WERI-Rb-1 (cell line): ENCODE data around the gene NMNAT3.

Source experiments
- DNase-seq: peaks from one replicate; pipeline ENCODE4 v3.0.0-alpha.2; 2020
- H3K27ac ChIP-seq: fragments of 250-450 bp; sonication (Bioruptor Pico); 2 replicates; pipeline ENCODE4 v1.5.1; 2020; ENCODE audit warnings: mild to moderate bottlenecking, moderate library complexity
- H3K27me3 ChIP-seq: fragments of 250-450 bp; sonication (Bioruptor Pico); 2 replicates; pipeline ENCODE4 v1.5.1; 2021; ENCODE audit warnings: mild to moderate bottlenecking, low read depth, moderate library complexity; ENCODE audit not compliant: insufficient read depth, severe bottlenecking
- H3K36me3 ChIP-seq: fragments of 250-450 bp; sonication (Bioruptor Pico); 2 replicates; pipeline ENCODE4 v1.5.1; 2020; ENCODE audit warnings: mild to moderate bottlenecking, moderate library complexity
- H3K4me3 ChIP-seq: 2 replicates; pipeline ENCODE4 v1.5.1; 2011; ENCODE audit warnings: low read depth, mild to moderate bottlenecking, control low read depth, low read length
- H3K9me3 ChIP-seq: fragments of 250-450 bp; sonication (Bioruptor Pico); 2 replicates; pipeline ENCODE4 v1.5.1; 2021; ENCODE audit warnings: mild to moderate bottlenecking, moderate library complexity; ENCODE audit not compliant: severe bottlenecking
- TF ChIP-seq, protein P1 (sequence below): IDR thresholded peaks from 2 replicates; pipeline ENCODE4 v1.5.1; 2011; ENCODE audit warnings: low read depth, mild to moderate bottlenecking, control low read depth, inconsistent platforms, low read length

The NMNAT3 gene

DNA sequence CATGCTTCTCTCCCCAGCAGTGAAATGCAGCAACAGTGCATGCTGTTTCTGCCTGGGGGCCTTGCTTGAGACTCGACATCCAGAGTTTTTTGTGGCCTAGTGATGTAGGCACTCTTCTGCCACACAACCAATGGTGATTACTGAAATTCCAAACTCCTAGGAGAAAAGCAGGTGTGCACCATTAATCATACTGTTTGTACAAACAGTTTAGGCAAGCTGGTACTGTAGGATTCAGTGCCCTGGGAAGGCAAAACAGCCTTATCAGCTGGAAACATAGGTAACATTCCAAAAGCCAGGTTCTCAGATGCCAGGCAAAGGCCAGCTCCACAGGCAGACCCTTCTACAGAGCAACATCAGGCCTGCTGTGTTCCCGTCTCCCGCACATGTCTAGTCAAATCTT, 120.7 kb downstream of the NMNAT3 start:
- no peak overlapping the region for H3K4me3 ChIP-seq
- no peak for DNase-seq
- no peak overlapping the region for H3K27ac ChIP-seq
- no peaks in the 10 kb centered on the region for H3K27me3 ChIP-seq
- no peaks in the 10 kb centered on the region for H3K9me3 ChIP-seq
- TF ChIP-seq, protein P1, sequence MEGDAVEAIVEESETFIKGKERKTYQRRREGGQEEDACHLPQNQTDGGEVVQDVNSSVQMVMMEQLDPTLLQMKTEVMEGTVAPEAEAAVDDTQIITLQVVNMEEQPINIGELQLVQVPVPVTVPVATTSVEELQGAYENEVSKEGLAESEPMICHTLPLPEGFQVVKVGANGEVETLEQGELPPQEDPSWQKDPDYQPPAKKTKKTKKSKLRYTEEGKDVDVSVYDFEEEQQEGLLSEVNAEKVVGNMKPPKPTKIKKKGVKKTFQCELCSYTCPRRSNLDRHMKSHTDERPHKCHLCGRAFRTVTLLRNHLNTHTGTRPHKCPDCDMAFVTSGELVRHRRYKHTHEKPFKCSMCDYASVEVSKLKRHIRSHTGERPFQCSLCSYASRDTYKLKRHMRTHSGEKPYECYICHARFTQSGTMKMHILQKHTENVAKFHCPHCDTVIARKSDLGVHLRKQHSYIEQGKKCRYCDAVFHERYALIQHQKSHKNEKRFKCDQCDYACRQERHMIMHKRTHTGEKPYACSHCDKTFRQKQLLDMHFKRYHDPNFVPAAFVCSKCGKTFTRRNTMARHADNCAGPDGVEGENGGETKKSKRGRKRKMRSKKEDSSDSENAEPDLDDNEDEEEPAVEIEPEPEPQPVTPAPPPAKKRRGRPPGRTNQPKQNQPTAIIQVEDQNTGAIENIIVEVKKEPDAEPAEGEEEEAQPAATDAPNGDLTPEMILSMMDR: no peak
- no peaks in the 10 kb centered on the region for H3K36me3 ChIP-seq

DNA sequence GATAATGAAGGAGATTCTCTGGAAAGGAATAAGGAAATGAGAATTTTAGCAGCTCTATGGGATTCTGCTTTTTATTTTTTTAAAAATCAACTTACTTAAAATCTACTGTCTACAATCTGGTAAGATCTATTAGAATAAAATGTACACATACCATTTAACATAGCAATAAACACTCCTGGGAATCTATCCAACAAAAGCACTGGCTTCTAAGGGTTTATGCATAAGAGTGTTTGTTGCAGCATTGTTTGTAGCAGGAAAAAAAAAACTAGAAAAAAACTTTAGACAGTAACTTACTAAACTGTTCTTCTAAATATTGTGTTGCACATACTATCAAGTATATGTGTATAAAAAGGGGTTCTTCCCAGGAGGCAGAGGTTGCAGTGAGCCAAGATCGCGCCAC, 122.5 kb downstream of the NMNAT3 start:
- H3K27ac ChIP-seq: no peak overlapping the region
- no peak overlapping the region for H3K4me3 ChIP-seq
- H3K27me3 ChIP-seq: no peaks in the 10 kb centered on the region
- DNase-seq: no peak
- H3K9me3 ChIP-seq: no peaks in the 10 kb centered on the region
- H3K36me3 ChIP-seq: no peaks in the 10 kb centered on the region
- TF ChIP-seq, protein P1: no peak

DNA sequence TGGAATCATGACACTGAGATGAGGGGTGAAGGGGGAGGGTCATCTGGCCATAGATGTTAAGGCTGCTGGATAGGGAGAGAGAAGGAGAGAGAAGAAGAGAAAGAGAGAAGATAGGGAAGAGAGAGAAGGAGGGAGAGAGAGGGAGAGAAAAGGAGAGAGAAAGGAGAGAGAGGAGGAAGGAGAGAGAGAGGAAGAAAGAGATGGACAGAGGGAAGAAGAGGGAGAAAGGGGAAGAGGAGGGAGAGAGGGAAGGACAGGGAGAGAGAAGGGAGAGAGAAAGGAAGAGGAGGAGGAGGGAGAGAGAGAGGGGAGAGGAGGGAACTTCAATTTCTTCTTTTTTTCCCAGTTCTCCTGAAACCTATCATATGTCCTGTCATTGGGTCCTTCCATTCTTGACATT, 123.1 kb downstream of the NMNAT3 start:
- H3K27ac ChIP-seq: no peak overlapping the region
- H3K36me3 ChIP-seq: no peaks in the 10 kb centered on the region

DNA sequence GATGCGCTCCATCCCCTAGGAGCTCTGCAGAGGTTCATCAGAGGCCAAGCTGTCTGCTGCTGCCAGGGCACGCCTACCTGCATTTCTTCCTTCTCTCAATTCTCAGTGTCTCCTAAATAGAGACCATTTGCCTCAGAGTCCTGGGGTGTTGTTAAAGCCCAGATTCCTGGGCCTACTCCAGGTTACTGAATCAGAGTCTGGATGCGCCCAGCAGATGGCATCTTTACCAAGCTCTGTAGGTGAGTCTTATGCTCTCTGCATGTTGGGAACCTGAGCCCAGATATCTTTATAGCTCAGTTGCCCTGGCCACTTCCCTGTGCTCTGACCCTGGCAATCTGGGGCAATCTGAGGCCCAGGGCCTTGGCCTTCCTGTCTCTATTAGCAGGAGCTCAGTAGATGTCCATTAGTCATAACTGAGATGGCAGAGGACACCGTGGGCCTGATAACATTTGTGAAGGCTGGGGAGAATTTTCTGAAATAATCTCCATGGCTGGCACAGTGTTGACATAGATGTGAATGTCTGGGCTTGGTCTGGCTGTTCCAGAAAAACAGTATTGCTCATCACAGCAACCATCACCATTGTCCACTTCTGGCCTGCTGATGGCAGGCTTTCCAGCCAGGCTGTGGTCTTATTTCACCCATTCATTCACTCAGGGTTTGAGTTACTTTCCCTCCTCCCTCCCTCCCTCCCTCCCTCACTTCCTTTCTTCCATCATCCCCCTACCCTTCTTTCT, 125.0 kb downstream of the NMNAT3 start:
- H3K27me3 ChIP-seq: no peaks in the 10 kb centered on the region
- no peak for DNase-seq
- no peak overlapping the region for H3K4me3 ChIP-seq
- H3K36me3 ChIP-seq: no peaks in the 10 kb centered on the region
- no peak overlapping the region for H3K27ac ChIP-seq
- no peaks in the 10 kb centered on the region for H3K9me3 ChIP-seq
- TF ChIP-seq, protein P1: no peak

More for the DNA sequence above, 123.1 kb downstream of the NMNAT3 start:
- DNase-seq: no peak
- Histone ChIP-seq H3K27me3 (no peaks in the 10 kb centered on the region), H3K4me3 (no peak overlapping the region), H3K9me3 (no peaks in the 10 kb centered on the region)
- TF ChIP-seq, protein P1: no peak

DNA sequence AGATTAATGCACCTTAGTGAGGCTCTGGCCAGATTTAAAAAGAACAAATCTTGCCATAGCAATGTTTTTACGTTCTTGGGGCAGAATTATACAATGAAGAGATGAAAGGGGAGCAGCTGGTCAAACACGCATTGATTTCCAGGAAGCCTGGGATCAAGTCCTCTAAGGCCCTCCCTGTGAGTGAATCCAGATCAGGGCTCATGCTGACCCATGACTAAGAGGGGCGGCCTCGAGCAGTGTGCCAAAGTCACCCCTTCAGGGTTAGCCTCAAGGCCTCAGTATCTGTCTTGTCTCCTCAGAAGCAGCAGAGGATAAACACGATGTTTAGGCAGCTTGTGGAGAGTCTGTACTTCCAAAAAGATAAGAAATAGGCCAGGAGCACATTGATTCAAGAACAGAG, 129.0 kb downstream of the NMNAT3 start:
- H3K27ac ChIP-seq: no peak overlapping the region
- no peak overlapping the region for H3K4me3 ChIP-seq
- no peaks in the 10 kb centered on the region for H3K36me3 ChIP-seq
- TF ChIP-seq, protein P1: no peak
- no peak for DNase-seq
- H3K9me3 ChIP-seq: no peaks in the 10 kb centered on the region
- H3K27me3 ChIP-seq: no peaks in the 10 kb centered on the region

DNA sequence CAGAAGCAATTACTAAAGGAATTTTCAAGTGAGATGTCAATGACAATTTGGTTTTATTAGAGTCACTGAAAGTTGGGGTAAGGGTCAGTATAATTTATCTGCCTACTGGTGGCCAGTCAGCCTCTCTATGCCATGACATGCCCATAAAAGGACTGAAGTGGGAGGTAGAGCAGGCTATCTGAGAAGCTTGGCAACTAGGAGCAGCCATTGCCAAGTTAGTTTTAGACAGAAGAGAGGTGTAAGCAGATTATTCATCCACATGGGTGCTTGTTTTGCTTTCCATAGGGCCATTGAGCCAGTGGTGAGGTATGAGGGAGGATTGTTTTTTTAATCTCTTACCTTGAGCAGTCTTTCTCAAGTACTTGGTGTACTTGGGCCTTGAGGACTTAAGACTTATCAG, 130.1 kb downstream of the NMNAT3 start:
- Histone ChIP-seq H3K27ac (no peak overlapping the region), H3K27me3 (no peaks in the 10 kb centered on the region), H3K36me3 (no peaks in the 10 kb centered on the region), H3K4me3 (no peak overlapping the region), H3K9me3 (no peaks in the 10 kb centered on the region)
- TF ChIP-seq, protein P1: no peak
- no peak for DNase-seq
